Measurements from ENCODE around the gene TAAR2. TPM values are rescaled to one million over a fixed set of nuclear protein-coding genes. Genes with fewer than 3 reads are reported as not detected.

TAAR2 gene
- total RNA-seq, 1 donor from 2014 or later: not detected

GRCh38 chr6:132567566-132567965 is 56.5 kb downstream of the TAAR2 start:
- Histone ChIP-seq H3K36me3 (no peaks in the 10 kb centered on the region), H3K27ac (replicated peaks) (no peak overlapping the region), H3K4me3 (no peak overlapping the region), H3K27me3 (ENCODE audit: low read depth) (peaks cover 56% of the 10 kb centered on the region), H3K4me1 (no peaks in the 10 kb centered on the region), H3K9me3 (replicated peaks) (no peaks in the 10 kb centered on the region)
- TF ChIP-seq CTCF (IDR thresholded peaks at IDR 0.05; ENCODE audit: borderline replicate concordance): no peak
- intact Hi-C loops (cut with micrococcal nuclease): no loop called here
- DNase-seq: no peak

Other genes starting within 250 kb of the TAAR2 start
- 3.4 TPM for gene MOXD1, start 222.8 kb downstream of the TAAR2 start, total RNA-seq
- 48.4 TPM for gene STX7, start 111.2 kb downstream of the TAAR2 start, total RNA-seq
- not detected for gene TAAR9, start 86.0 kb downstream of the TAAR2 start, total RNA-seq
- gene TAAR8, start 71.6 kb downstream of the TAAR2 start, total RNA-seq: not detected
- not detected for gene TAAR6, start 54.0 kb downstream of the TAAR2 start, total RNA-seq
- not detected for gene TAAR5, start 34.5 kb downstream of the TAAR2 start, total RNA-seq
- gene TAAR1, start 34.9 kb upstream of the TAAR2 start, total RNA-seq: not detected
- gene VNN1, start 89.8 kb upstream of the TAAR2 start, total RNA-seq: 1.1 TPM
- gene VNN2, start 133.6 kb upstream of the TAAR2 start, total RNA-seq: 1.1 TPM
- gene SLC18B1, start 174.4 kb upstream of the TAAR2 start, total RNA-seq: 2.7 TPM
- gene RPS12, start 190.3 kb upstream of the TAAR2 start, total RNA-seq: 498 TPM

Measured in left ventricle myocardium inferior (tissue), 1 donor.